ENCODE measurements around the gene SERPINE1.

The SERPINE1 gene

GRCh38 chr7:101129603-101130117, 2.8 kb downstream of the SERPINE1 start:
- no peak for TF ChIP-seq FOXP2 (optimal IDR thresholded peaks at IDR 0.05; ENCODE audit: borderline replicate concordance, extremely low read depth, extremely low read length, insufficient read depth)
- no peak for TF ChIP-seq REST (IDR thresholded peaks at IDR 0.05; ENCODE audit: insufficient read depth in 1 of 2, low read depth in 2 of 2, low read length in 2 of 2)
- no peak for TF ChIP-seq TAF1 (IDR thresholded peaks at IDR 0.05; ENCODE audit: borderline replicate concordance, insufficient read depth, low read length)
- TF ChIP-seq POLR2AphosphoS5 (IDR thresholded peaks at IDR 0.05; ENCODE audit: low read depth, low read length): no peak
- no peak for TF ChIP-seq SIN3A (IDR thresholded peaks at IDR 0.05; ENCODE audit: borderline replicate concordance, insufficient read depth, low read length)

GRCh38 chr7:101133621-101134398, 6.9 kb downstream of the SERPINE1 start:
- TF ChIP-seq SIN3A (IDR thresholded peaks at IDR 0.05; ENCODE audit: borderline replicate concordance, insufficient read depth, low read length) (no peak), FOXP2 (optimal IDR thresholded peaks at IDR 0.05; ENCODE audit: borderline replicate concordance, extremely low read depth, extremely low read length, insufficient read depth) (no peak), POLR2AphosphoS5 (IDR thresholded peaks at IDR 0.05; ENCODE audit: low read depth, low read length) (no peak), REST (IDR thresholded peaks at IDR 0.05; ENCODE audit: insufficient read depth in 1 of 2, low read depth in 2 of 2, low read length in 2 of 2) (no peak), TAF1 (IDR thresholded peaks at IDR 0.05; ENCODE audit: borderline replicate concordance, insufficient read depth, low read length) (no peak)

GRCh38 chr7:101134399-101134980, 7.6 kb downstream of the SERPINE1 start:
- TF ChIP-seq POLR2AphosphoS5 (IDR thresholded peaks at IDR 0.05; ENCODE audit: low read depth, low read length) (no peak), FOXP2 (optimal IDR thresholded peaks at IDR 0.05; ENCODE audit: borderline replicate concordance, extremely low read depth, extremely low read length, insufficient read depth) (no peak)

- no peak for TF ChIP-seq POLR2AphosphoS5 (IDR thresholded peaks at IDR 0.05; ENCODE audit: low read depth, low read length)
- no peak for TF ChIP-seq FOXP2 (optimal IDR thresholded peaks at IDR 0.05; ENCODE audit: borderline replicate concordance, extremely low read depth, extremely low read length, insufficient read depth)
- TF ChIP-seq TAF1 (IDR thresholded peaks at IDR 0.05; ENCODE audit: borderline replicate concordance, insufficient read depth, low read length): no peak
- TF ChIP-seq REST (IDR thresholded peaks at IDR 0.05; ENCODE audit: insufficient read depth in 1 of 2, low read depth in 2 of 2, low read length in 2 of 2): no peak
- no peak for TF ChIP-seq SIN3A (IDR thresholded peaks at IDR 0.05; ENCODE audit: borderline replicate concordance, insufficient read depth, low read length)
These were observed 10.8 kb downstream of the SERPINE1 start for GRCh38 chr7:101137651-101138212.

- TF ChIP-seq SIN3A (IDR thresholded peaks at IDR 0.05; ENCODE audit: borderline replicate concordance, insufficient read depth, low read length): no peak; the same call in 1 of the 2 replicates
- TF ChIP-seq FOXP2 (optimal IDR thresholded peaks at IDR 0.05; ENCODE audit: borderline replicate concordance, extremely low read depth, extremely low read length, insufficient read depth): peak; percentile 75
These were observed 11.4 kb downstream of the SERPINE1 start for GRCh38 chr7:101138213-101138870.
